ENCODE measurements around the gene ANKRD30BL.
"Not testable (repeated sequence)": the region's sequence is repeated elsewhere in the genome, so short reads cannot be mapped to it uniquely, and the experiment has no call there.

ANKRD30BL gene, protein sequence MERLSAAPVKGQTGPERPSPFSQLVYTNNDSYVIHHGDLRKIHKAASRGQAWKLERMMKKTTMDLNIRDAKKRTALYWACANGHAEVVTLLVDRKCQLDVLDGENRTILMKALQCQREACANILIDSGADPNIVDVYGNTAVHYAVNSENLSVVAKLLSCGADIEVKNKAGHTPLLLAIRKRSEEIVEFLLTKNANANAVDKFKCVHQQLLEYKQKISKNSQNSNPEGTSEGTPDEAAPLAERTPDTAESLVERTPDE

DNA sequence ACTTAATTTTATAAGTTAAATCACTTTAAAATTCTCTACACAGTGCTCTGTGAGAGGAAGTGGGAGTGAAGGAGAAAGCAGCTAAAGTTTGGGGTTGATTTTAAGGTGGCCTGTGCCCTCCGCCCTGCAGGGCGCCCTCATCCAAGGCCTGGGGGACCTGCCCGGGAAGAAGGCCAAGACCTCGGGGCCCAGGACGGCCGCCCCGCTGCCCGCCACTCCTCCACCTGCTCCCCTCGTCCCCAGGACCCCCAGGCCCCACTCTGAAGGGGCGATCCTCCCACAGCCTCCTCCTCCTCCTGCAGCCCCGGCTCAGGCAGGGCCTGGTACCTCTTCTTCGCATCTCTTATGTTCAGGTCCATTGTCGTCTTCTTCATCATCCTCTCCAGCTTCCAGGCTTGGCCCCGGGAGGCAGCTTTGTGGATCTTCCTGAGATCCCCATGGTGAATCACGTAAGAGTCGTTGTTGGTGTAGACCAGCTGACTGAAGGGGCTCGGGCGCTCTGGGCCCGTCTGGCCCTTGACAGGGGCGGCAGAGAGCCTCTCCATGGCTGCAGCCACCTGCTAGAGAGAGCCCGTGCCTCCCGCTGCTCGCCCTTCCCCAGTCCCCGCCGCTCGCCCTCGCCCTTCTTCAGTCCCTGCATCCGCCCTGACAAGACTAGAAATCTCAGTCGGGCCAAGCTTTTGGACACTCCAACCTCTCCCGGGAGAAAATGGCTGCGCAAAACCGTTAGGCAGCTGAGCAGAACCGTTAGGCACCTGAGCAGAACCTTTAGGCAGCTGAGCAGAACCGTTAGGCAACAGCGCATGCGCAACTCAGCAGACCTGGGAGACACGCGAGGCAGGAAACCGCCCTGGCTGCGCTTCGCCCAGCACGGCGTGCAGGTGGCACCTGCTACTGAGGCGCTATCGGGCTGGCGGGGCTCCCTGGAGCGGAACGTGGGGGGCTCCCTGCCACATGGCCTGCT is at the start of gene ANKRD30BL:
ANKRD30BL (minus strand) TSS at position 792 of the 964 bp plus-strand sequence; CDS start at position 545, 247 bp downstream.
- not testable (repeated sequence) for DNase-seq (ENCODE audit: low read depth in 2 of 2, low spot score in 1 of 2)

- DNase-seq (ENCODE audit: low read depth in 2 of 2, low spot score in 1 of 2), result not testable (repeated sequence)
Measured at GRCh38 chr2:132202866-132203265, 41.1 kb upstream of the ANKRD30BL start.

DNA sequence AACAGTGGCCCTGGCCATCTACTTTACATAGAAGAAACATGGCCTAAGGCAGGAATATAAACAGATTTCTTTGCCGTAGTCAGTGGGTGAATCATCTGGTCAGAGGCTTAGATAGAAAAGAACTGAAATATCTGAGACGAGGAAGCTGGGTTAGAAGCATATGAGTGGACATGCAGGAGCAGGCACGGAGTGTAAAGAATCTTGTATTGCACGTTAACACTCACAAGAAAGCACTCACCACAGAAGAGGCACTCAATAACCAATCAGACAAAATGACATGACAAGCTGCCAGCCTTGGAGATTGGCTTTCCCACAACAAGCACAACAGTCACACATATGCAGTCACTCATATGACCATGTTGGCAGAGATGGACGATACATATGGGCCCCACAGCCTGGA is 31.1 kb upstream of the ANKRD30BL start:
- DNase-seq (ENCODE audit: low read depth in 2 of 2, low spot score in 1 of 2), result not testable (repeated sequence)

DNA sequence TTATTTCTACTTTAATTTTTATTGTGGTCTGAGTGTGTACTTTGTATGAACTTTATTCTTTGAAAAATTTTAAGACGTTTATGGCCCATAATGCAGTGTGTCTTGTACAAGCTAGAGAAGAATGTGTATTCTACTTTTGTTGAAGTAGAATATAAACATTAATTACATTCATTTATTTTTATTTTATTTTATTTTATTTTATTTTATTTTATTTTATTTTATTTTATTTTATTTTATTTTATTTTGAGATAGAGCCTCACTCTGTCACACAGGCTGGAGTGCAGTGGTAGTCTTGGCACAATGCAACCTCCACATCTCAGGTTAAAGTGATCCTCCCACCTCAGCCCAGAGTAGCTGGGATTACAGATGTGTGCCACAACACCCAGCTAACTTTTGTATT is 5.3 kb upstream of the ANKRD30BL start:
- not testable (repeated sequence) for DNase-seq (ENCODE audit: low read depth in 2 of 2, low spot score in 1 of 2)

DNA sequence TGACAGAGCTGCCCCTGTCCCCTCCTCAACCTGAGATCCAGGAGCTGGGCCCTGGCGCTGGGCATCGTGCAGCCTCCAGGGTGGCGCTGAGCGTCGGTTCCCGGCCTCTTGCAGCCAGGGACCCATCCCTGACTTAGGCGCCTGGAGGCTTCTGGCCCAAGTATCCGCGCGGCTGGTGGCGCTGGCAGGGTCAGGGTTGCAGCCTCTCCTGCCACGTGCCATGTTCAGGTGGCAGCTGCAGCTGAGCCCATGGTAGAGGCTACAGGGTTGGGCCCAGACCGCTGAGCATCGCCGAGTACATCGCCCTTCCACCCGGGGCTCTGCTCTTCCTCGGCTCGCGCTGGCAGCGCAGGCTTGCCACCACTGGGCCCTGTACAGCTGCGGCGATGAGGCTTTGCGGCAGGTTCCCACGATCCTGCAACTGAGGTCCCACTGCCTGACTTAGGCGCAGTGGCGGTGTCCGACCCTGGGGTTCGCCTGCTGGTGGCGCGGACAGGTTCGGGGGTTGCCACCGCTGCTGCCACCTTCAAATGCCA is 441 bp upstream of the ANKRD30BL start:
- not testable (repeated sequence) for DNase-seq (ENCODE audit: low read depth in 2 of 2, low spot score in 1 of 2)

DNA sequence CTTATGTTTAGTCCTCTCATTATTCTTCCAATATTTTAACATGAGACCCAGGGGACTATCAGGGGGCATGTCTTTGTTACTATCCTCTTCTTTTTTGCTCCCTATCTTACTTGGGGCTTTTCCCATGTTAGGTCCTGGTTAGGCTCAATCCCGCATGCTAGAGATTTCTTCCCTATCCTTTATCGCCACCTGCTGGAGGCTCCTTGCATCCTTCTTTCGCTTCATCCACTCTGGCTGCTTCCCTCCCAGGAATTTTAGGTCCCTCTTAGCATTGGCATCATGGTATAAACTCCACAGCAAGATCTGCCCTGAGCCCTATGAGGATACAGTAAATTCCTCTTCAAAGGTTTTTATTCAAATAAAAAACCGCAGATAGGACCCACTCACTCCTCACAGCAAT is 15.0 kb downstream of the ANKRD30BL start:
- DNase-seq (ENCODE audit: low read depth in 2 of 2, low spot score in 1 of 2), result not testable (repeated sequence)
